GM15510 (cell line): Measurements from ENCODE around the gene HAUS5.
A peak's percentile ranks its signal among the peaks of the same experiment; 100 is the strongest.

ENCODE experiments used
- POLR2A ChIP-seq: IDR thresholded peaks from 3 replicates; pipeline ENCODE4 v1.6.1; 2011; ENCODE audit warnings: borderline replicate concordance; ENCODE audit not compliant: insufficient read length; ENCODE audit errors: extremely low read depth

Gene HAUS5

GRCh38 chr19:35628565-35629331, 16.2 kb downstream of the HAUS5 start, which contains the start of gene RBM42:
TSS of gene RBM42 (plus strand) at chr19:35629036. CDS start at chr19:35629154, 118 bp downstream.
- TF ChIP-seq POLR2A = peak; percentile 52

GRCh38 chr19:35629332-35629633, 16.7 kb downstream of the HAUS5 start:
- no peak for TF ChIP-seq POLR2A

GRCh38 chr19:35633727-35634440, 21.3 kb downstream of the HAUS5 start:
- TF ChIP-seq POLR2A = no peak

DNA sequence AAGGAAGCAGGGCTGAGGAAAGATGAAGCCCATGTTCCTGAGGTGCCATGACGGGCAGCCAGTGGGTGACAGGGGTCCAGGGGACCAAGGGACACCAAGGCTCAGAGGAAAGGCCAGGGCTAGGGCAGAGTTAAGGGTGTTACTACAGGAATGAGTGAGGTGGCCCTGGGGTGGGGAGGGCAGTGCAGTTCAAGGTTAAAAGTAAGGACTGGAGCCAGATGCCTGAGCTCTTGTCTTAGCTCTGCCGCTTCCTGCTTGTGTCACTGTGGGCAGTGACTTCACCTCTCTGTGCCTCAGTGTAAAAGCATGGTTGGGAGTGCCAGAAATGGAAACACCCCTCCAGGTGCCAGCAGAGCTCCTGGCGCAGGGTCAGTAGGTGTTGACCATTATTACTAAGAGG, 24.1 kb downstream of the HAUS5 start:
- no peak for TF ChIP-seq POLR2A

DNA sequence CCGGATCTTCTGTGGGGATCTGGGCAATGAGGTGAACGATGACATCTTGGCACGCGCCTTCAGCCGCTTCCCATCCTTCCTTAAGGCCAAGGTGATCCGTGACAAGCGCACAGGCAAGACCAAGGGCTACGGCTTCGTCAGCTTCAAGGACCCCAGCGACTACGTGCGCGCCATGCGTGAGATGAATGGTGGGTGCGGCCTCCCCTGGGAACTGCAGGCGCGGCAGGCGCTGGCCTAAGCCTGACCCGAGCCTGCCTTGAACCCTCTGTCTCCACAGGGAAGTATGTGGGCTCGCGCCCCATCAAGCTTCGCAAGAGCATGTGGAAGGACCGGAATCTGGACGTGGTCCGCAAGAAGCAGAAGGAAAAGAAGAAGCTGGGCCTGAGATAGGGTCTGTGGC, 24.6 kb downstream of the HAUS5 start:
- no peak for TF ChIP-seq POLR2A

DNA sequence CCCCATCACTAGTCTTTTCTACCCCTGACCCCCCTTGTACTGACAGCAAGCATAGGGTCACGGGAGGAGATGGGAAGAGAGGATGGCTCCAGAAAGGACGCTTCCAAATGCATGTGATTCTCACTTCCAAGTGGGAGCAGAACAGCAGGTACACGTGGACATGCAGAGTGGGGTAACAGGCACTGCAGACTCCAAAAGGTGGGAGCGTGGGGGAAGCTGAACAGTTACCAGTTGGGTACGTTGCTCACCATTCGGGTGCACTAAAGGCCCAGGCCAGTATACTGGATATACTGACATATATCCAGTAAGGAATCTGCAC, 26.7 kb downstream of the HAUS5 start:
- no peak for TF ChIP-seq POLR2A

- no peak for TF ChIP-seq POLR2A
Observed at GRCh38 chr19:35639863-35640262, 27.3 kb downstream of the HAUS5 start.

DNA sequence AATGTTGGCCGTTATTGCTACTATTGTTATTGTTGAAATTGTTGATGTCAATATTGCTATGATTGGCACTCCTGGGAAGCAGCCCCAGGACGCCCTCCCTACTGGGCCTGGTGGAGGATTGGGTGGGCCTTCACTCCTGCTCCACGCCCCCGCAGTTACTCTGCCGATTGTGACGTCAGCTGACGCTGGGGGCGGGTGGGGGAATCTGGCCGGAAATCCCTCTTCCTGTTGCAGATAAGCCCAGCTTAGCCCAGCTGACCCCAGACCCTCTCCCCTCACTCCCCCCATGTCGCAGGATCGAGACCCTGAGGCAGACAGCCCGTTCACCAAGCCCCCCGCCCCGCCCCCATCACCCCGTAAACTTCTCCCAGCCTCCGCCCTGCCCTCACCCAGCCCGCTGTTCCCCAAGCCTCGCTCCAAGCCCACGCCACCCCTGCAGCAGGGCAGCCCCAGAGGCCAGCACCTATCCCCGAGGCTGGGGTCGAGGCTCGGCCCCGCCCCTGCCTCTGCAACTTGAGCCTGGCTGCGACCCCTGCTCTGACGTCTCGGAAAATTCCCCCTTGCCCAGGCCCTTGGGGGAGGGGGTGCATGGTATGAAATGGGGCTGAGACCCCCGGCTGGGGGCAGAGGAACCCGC, 29.1 kb downstream of the HAUS5 start, which contains the start of gene ETV2:
Gene ETV2, plus strand, starts transcription at position 231 of the 637 bp plus-strand sequence. CDS start 716 bp downstream, outside the sequence.
- no peak for TF ChIP-seq POLR2A

- TF ChIP-seq POLR2A = no peak
Observed at GRCh38 chr19:35642312-35642711, 29.8 kb downstream of the HAUS5 start.

DNA sequence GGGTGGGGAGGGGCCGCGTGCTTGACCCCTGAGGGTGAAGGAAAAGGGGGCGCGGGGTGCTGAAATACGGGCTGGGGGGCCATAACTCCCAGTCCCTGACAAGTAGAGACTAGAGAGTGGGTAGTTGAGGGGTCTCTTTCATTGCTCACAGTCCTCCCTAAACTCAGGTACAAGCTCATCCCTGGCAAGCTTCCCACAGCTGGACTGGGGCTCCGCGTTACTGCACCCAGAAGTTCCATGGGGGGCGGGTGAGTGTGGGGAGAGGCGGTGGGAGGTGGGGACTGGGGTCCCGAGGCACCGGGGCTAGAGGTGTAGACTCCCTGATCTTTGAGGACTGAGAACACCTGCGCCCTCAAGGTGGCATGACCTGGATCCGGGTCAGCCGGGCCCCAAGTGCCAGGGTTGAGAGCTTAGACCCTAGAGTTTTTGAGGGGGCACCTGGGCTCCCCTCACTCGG, 30.3 kb downstream of the HAUS5 start:
- TF ChIP-seq POLR2A = no peak

GRCh38 chr19:35643255-35644205, 31.0 kb downstream of the HAUS5 start:
- TF ChIP-seq POLR2A = peak; percentile 96

DNA sequence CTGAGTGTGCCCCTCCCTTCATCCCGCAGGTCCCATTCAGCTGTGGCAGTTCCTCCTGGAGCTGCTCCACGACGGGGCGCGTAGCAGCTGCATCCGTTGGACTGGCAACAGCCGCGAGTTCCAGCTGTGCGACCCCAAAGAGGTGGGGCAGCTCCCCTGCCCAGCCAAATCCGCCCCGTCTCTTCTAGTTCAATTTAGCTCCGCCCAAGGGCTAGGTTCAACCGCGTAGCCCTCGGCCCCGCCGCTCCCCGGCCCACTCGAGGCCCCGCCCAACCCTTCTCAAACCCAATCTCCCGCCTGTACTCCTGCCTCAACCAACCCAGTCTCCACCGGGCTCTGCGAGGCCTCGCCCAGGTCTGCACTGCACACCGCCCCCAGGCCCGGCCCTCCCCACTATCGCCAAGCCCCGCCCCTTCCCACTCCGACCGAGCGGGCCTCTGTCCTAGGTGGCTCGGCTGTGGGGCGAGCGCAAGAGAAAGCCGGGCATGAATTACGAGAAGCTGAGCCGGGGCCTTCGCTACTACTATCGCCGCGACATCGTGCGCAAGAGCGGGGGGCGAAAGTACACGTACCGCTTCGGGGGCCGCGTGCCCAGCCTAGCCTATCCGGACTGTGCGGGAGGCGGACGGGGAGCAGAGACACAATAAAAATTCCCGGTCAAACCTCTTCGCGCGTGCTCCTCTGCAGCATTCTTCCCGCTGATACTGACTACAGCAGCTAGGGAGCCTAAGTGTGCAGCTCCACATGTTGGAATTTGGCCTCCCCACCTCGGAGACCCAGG, 31.9 kb downstream of the HAUS5 start:
- TF ChIP-seq POLR2A = peak; percentile 40

- TF ChIP-seq POLR2A = no peak
Observed at GRCh38 chr19:35644987-35645679, 32.6 kb downstream of the HAUS5 start.
